Activated naive CD4-positive, alpha-beta T cell treated with anti-CD3 and anti-CD28 coated beads, Interleukin-2, amount 50 U/mL, for 16 hours (primary cell): ENCODE data around the gene KLK11.
"Not testable (repeated sequence)": the region's sequence is repeated elsewhere in the genome, so short reads cannot be mapped to it uniquely, and the experiment has no call there.

Experiments
- DNase-seq: peaks from one replicate; pipeline ENCODE4 v3.0.0-alpha.2; 2020

Gene KLK11

DNA sequence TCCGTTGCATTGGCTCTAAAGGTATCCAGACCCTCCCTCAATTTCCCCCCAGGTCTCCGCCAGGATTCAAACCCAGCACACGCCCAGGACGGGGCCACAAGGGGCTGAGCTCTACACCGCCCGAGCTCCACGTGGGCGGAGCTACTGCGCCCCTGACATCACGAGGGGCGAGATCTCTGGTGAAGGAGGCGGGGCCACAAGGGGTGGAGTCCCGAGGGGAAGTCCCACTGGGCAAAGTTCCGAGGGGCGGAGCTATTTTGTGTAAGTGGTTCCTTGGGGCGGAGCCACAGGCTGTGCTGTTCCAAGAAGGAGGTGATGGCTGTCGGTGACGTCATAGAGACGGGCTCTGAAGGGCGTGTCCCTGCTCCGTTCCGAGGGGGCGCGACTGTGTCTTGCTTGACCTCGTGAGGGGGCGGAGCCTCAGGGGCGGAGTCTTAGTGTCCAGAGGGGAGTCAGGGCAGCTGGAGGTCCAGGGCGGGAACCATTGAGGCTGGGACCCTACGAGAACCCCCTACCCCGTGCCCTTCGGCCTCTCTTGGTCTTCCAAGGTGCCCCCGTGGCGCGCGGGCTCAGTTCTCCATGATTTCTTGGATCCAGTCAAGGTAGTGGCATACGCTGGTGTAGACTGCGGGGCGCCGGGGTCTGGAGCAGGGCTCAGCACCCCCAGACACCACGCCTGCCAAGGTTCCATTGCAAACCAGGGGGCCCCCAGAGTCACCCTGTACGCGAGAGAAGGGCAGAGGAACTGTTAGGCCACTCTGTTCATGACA is 23.7 kb downstream of the KLK11 start:
- no peak for DNase-seq

- no peak for DNase-seq
Observed at GRCh38 chr19:51002089-51002532, 24.3 kb downstream of the KLK11 start.

GRCh38 chr19:51001515-51001914 is 24.9 kb downstream of the KLK11 start, which contains the start of gene KLK8:
TSS of gene KLK8 (minus strand) at chr19:51001604. CDS start at chr19:51001167, 437 bp downstream.
- no peak for DNase-seq

DNA sequence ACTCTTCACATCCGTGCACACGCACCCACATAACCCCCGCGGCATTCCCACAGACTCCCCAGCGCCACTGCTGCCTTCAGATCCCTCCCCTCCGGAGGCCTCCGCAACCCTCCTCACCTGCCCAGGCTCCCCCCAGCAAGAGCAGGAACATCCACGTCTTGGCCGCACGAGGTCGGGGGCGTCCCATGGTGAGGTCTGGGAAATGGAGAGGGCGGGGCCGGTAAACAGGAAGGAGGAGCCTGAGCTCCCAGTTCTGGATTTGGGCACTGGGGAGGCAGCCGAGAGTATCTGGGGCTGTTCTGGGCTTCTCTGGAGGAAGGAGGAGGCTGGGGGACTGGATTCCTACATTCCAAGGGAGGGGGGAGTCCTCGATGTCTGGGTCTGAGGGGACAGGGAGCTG is 25.4 kb downstream of the KLK11 start:
- no peak for DNase-seq

GRCh38 chr19:51000426-51000825 is 26.0 kb downstream of the KLK11 start:
- DNase-seq: no peak

DNA sequence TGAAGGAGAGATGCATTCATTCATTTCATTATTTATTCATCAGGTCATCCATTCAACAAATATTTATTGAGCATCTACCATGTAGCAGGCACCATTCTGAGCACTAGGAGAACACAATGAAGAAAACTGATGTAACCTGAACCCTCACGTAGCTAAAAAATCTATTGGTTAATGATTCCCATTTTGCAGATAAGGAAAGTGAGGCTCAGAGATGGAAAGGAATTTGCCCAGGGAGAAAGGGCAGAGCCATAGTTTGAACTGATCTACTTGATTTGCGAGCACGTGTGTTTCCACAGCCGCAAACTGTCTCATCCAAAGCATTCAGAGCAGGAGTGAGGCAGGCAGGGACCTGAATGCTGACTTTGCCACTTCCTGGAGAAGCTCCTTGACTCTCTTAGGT is 27.7 kb downstream of the KLK11 start:
- no peak for DNase-seq

DNA sequence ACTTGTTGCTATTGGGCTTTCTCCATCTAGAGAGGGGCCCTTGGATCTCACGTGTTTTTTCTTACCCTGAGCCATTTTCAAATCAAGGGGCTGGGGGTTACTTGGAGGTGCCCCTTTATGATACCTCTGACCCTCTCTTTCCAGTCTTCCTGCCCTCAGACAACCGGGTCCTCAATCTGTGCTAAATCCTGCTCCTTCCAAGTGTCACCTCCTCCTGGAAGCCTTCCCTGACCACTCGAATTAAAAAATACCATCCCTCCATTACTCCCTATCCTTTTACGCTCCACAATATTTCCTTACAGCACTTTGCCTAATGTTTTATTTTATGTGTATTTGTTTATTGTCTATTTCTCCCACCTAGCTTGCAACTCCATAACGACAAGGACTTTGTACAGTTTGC is 28.4 kb downstream of the KLK11 start:
- no peak for DNase-seq

DNA sequence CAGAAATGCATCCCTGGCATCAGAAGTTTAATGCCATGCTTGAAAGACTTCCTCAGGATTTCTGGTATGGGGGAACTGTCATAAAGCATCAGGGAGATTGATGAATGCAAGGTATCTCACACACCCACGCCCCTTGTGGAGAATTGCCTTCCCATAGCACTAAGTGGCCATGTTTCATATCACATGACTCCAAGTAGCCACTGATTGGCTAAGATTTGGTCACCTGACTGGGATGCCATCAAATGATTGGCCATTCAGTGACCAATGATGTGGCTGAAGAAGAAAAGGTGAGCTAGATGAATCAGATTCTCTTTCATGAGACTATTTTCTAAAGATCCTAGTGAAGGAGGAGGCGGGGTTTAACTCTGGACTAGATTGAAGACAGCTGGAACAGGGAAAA is 32.3 kb downstream of the KLK11 start:
- no peak for DNase-seq

GRCh38 chr19:50992666-50993035 is 33.8 kb downstream of the KLK11 start:
- DNase-seq: no peak

GRCh38 chr19:50984416-50984815 is 42.0 kb downstream of the KLK11 start:
- DNase-seq: not testable (repeated sequence)

DNA sequence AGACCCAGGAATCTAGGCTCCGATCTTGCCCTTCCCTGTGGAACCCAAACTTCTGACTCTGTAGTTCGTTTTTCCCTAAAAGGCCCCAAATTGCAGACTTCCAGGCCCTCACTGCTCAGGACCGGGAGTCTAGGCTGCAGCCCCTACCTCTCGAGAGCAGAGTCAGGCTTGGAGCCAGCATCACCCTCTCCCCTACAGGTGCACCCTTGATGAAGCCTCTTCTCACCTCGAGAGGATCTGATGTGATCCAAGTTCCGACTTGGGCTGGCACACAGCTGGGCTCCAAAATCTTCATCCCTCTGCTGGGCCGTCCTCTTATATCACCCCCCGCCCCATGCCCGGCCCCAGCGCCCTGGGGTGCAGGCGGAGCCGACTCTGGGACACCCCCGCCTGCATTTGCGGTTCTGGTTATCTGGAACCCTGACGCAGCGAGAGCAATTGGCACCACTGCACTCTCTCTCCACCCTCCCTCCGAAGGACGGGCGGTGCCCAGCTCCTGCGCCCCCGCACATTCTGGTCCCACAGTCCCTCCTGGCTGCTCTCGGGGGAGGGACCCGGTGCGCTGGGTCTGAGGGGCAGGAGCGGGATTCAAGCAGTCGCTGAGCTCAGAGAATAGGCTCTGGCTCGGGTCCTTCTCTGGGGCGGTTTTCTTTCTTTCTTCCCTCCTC is 42.7 kb downstream of the KLK11 start, which contains the start of gene KLK7:
Gene KLK7, minus strand, starts transcription at position 293 of the 668 bp plus-strand sequence. CDS start 1,518 bp downstream, outside the sequence.
- DNase-seq: no peak

GRCh38 chr19:50982186-50982585 is 44.2 kb downstream of the KLK11 start:
- DNase-seq: no peak

DNA sequence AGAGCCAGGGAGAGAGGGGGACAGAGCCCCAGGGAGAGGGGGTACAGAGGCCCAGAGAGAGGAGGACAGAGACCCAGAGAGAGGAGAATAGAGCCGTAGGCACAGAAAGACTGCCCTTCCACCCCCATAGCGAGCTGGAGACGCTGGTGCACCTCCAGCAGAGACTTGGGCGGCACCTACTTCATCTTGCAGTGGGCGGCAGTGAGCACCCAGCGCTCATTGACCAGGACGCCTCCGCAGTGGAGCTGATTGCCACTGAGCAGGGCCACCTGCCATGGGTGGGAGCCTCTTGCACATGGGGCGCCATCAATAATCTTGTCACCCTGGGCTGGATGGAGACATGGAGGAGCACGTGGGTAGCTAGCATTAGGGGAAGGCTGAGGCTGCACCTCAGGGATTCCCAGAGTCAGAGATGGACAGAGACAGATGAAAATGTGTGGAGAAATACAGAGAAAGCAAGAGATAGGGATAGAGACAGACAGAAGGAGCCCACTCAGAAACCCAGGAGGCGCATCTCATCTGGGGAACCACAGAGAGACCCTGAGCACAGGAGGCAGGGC is 44.7 kb downstream of the KLK11 start:
- DNase-seq: no peak

DNA sequence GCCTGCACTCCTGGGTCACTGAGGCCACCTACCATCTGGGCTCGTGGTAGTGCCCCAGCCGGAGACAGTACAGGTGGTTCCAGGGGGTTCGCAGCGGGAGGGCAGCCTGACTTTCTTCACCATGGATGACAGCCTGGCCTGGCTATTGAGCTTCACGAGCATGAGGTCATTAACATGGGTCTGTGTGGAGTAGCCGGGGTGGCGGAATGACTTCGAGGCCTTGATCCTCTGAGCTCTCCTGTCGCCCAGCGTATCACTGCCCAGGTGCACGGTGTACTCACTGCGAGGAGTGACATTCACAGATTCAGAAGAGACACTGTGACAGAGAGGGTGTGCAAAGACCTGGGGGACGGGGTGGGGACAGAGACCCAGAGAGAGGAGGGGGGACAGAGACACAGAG is 46.2 kb downstream of the KLK11 start:
- DNase-seq: no peak

- DNase-seq: no peak
Observed at GRCh38 chr19:50979758-50980157, 46.7 kb downstream of the KLK11 start.

DNA sequence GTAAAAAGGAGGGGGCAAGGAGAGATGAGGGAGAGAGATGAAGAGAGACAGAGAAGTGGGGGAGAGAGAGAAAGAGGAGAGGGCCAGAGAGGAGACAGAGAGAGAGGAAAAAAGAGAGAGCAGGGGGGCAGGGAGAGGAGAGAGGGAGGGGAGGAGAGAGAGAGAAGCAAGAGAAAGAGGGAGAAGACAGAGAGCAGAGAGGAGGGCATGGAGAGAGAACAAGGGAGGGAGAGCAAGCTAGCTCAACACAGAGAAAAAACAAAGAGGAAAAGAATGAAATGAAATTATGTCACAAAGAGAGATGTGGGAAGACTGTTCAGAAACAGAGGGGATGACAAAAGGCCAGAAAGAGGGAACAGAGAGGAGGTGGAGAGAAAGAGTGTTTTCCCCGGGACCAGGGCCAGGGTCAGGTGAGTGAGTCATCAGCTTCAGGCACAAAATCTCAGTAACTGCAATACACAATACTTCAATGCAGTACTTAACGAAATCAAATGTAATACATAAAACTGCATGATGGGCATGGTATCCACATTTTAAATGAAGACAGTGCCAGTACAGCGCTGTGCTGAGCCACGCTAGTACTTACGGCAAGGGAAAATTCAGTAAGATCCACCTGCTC is 47.5 kb downstream of the KLK11 start:
- no peak for DNase-seq

DNA sequence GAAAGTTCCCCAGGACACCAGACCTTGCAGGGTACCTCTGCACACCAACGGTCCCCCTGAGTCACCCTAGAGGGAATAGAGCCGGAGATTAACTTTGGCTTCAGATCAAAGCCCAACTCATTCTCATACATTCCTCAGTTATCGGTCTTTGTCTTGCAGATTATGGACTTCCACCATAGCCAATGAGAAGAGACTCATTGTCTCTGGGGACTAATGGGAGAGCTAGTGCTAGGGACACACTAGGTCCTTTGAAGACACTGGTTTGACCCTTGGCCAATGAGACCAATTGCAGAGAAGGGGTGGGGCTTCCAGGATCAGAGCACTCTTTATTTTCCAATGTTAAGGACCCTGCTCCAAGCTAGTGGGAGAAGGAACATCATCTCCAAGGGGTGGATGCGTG is 48.8 kb downstream of the KLK11 start:
- DNase-seq: no peak

DNA sequence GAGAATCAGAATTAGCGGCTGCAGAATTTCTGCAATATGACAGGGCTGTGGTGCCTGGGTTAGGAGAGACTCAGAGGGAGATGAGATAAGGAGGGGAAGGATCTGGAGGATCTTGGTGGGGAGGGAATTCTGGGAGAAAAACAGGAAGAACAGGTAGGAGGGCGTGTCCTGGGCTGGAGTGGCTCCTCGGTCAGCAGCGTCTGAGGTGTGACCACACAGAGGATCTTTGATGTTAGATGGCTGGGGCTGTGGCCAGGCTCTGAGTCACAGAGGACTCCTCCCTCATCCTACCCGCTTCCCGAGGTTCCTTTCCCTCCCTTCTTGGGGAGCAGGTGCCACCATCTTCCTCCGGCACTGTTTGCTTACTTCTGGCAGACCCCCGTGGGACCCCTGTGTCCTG is 50.6 kb downstream of the KLK11 start:
- DNase-seq: no peak

- no peak for DNase-seq
Observed at GRCh38 chr19:50974702-50975556, 51.5 kb downstream of the KLK11 start.

- no peak for DNase-seq
Observed at GRCh38 chr19:50972795-50973376, 53.5 kb downstream of the KLK11 start.
